PC-3 (cell line): Measurements from ENCODE around the gene MITF.

Source experiments
- CTCF ChIP-seq: fragments of 300-600 bp; sonication (generic); conservative IDR thresholded peaks from 2 replicates; pipeline ENCODE4 v1.5.1; 2017; ENCODE audit warnings: antibody characterized with exemption, low read depth, mild to moderate bottlenecking, low read length
- EZH2phosphoT487 ChIP-seq: fragments of 300-600 bp; sonication (generic); IDR thresholded peaks from 2 replicates; pipeline ENCODE4 v1.6.1; 2018; ENCODE audit warnings: mild to moderate bottlenecking, antibody characterized with exemption, low read length, borderline replicate concordance

DNA sequence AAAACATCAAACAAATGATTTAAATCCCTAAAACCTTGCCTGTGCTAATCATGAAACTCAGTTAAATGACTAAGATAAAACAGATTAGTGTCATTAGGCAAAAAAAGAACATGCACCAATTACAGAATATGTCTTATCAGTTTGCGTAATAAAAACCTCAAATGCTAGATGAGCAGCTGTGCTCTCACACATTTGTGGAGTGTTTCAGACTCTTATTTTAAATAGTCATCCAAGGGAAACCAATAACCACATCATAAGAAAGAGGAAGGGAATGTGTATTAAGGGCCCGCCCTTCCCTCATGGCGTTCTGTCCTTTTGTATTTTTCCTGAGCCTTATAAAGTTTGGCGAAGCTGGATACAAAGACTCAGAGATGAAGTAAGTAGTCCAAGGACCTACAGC, 266.8 kb downstream of the MITF start:
- TF ChIP-seq CTCF (no peak), EZH2phosphoT487 (no peak)
